T1000 (cell line): ENCODE data around the gene GJC3.
"Not testable (repeated sequence)": the region's sequence is repeated elsewhere in the genome, so short reads cannot be mapped to it uniquely, and the experiment has no call there.

Experiments
- DNase-seq: peaks from one replicate; lab custom pipeline; 2025; ENCODE audit warnings: mixed read lengths; lab: John Stamatoyannopoulos, UW

Gene GJC3, protein sequence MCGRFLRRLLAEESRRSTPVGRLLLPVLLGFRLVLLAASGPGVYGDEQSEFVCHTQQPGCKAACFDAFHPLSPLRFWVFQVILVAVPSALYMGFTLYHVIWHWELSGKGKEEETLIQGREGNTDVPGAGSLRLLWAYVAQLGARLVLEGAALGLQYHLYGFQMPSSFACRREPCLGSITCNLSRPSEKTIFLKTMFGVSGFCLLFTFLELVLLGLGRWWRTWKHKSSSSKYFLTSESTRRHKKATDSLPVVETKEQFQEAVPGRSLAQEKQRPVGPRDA

DNA sequence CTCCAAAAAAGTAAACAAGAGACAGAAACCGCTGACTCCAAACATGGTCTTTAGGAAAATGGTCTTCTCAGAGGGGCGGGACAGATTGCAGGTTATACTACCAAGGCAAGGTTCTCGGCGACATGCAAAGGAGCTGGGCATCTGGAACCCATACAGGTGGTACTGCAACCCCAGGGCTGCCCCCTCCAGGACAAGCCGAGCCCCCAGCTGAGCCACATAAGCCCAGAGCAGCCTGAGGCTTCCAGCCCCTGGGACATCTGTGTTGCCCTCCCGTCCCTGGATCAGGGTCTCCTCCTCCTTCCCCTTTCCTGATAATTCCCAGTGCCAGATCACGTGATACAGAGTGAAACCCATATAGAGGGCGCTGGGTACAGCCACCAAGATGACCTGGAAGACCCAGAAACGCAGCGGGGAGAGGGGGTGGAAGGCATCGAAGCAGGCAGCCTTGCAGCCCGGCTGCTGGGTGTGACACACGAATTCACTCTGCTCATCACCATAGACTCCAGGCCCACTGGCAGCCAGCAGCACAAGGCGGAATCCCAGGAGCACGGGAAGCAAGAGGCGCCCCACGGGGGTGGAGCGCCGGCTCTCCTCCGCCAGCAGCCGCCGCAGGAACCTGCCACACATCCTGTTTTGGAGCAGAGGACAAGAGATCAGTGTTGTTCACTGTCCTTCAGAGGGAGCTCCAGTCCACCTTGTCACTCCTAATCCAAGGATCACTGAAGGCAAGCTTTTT, at the start of gene GJC3:
Gene GJC3, minus strand, starts transcription at position 627 of the 736 bp plus-strand sequence. Its CDS starts 0 bp downstream, at position 627.
- DNase-seq, result no peak

- DNase-seq, result no peak
Observed at GRCh38 chr7:99976626-99977025, 47.2 kb upstream of the GJC3 start.

DNA sequence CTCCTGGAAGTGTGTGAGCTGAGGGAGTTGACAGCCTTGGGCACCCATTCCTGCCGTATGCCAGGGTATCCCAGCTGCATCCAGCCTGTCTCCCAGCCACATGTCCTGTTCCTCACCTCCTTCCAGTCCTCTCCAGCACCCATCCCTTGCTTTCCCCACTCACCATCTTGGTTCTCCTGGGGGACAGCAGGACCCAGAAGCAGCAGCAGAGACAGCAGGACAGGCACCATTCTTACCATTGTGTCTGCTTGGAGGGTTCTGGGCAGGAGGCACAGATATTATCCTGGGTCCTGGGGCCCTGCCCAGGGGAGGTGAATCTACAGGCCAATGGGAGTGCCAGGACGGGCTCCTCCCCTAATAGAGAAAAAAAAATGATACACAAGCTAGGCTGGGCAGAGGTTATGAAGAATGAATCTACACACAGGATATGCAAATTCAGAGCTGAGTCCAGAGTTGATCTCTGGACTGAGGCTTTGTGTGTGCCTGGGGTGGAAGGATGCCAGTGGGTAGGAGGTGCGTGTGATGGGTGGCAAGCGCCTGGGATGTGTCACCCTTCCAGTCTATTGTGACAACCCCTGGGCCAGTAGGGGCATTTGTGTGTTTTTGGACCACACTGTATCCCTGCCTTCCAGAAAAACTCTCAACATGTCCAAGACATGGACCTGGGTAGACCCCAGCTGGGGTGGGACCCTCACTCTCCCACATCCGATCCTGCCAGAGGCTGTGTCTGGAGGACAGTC, 46.5 kb upstream of the GJC3 start, which contains the start of gene AZGP1:
Gene AZGP1, minus strand, starts transcription at position 250 of the 740 bp plus-strand sequence. Its CDS starts 11 bp downstream, at position 239.
- no peak for DNase-seq

- DNase-seq, result no peak
Observed at GRCh38 chr7:99974681-99975080, 45.3 kb upstream of the GJC3 start.

GRCh38 chr7:99973817-99974216, 44.4 kb upstream of the GJC3 start:
- DNase-seq, result not testable (repeated sequence)

DNA sequence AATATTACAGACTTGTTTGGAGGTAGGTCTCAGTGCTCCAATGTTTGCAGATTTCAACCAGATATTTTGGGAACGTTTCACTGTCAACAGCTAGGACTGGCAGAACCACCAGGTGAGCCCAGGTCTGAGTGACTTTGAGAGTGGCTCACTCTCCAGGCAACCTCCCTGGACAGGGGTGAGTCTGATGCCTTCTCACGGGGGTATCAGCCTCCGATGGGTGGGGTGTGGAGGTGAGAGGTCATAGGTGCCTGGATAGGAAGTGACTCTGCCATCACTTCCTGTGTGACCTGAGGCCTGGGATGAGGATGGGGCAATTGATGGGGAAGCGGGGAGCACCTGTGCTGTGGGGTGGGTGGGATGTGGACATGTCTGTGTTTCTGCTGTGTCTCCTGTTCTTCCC, 41.8 kb upstream of the GJC3 start:
- no peak for DNase-seq

DNA sequence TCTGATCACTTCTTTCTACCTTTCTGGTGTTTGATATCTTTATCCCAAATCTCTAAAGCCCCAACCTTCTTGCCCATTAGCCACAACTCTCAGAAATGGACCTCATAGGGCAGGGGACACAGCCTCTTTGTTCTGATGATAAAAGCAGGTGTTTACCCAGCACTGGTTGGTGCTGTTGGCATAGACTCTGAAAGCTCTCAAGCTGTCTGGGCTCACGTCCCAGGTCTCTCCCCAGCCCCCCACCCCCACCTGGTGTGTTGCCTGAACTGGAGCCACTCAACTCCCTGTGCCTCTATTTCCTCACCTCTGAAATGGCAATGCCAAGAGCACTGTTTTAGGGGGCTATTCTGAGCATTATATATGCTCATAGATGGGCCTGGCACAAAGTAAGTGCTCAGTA, 40.4 kb upstream of the GJC3 start:
- not testable (repeated sequence) for DNase-seq

GRCh38 chr7:99969298-99969697, 39.9 kb upstream of the GJC3 start:
- no peak for DNase-seq

- no peak for DNase-seq
Observed at GRCh38 chr7:99958564-99959227, 29.3 kb upstream of the GJC3 start.

- DNase-seq, result no peak
Observed at GRCh38 chr7:99955247-99955646, 25.8 kb upstream of the GJC3 start.

- DNase-seq, result not testable (repeated sequence)
Observed at GRCh38 chr7:99954643-99955042, 25.2 kb upstream of the GJC3 start.

- DNase-seq, result no peak
Observed at GRCh38 chr7:99953649-99954048, 24.2 kb upstream of the GJC3 start.

DNA sequence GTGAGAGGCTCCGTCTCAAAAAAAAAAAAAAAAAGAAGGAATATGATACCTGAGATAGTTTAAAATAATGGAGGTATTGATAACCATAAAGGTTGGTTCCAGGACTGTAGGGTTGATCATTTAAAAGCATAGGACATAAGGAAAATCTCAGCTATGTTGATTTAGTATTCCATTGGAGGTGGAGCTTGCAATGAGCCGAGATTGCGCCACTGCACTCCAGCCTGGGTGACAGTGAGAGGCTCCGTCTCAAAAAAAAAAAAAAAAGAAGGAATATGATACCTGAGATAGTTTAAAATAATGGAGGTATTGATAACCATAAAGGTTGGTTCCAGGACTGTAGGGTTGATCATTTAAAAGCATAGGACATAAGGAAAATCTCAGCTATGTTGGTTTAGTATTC, 23.2 kb upstream of the GJC3 start:
- DNase-seq, result not testable (repeated sequence)

- DNase-seq, result not testable (repeated sequence)
Observed at GRCh38 chr7:99950819-99951218, 21.4 kb upstream of the GJC3 start.

DNA sequence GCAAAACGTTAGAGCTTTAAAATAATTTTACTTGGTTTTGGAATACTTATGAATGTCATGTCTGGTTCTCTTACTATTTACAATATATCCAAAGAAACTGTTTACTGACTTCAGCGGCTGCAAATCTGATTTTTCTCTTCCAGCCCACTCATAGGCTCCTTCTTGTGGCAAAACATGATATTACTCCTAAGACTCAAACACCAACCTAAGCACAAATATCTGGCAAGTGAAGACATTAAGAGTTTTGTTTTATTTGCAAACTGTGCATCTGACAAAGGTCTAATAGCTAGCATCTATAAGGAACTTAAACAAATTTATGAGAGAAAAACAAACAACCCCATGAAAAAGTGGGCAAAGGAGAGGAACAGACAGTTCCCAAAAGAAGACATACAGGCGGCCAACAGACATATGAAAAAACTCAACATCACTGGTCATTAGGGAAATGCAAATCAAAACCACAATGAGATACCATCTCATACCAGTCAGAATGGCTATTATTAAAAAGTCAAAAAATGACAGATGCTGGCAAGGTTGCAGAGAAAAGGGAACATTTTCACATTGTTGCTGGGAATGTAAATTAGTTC, 20.3 kb upstream of the GJC3 start:
- DNase-seq, result no peak

GRCh38 chr7:99947608-99948007, 18.2 kb upstream of the GJC3 start:
- DNase-seq, result no peak

DNA sequence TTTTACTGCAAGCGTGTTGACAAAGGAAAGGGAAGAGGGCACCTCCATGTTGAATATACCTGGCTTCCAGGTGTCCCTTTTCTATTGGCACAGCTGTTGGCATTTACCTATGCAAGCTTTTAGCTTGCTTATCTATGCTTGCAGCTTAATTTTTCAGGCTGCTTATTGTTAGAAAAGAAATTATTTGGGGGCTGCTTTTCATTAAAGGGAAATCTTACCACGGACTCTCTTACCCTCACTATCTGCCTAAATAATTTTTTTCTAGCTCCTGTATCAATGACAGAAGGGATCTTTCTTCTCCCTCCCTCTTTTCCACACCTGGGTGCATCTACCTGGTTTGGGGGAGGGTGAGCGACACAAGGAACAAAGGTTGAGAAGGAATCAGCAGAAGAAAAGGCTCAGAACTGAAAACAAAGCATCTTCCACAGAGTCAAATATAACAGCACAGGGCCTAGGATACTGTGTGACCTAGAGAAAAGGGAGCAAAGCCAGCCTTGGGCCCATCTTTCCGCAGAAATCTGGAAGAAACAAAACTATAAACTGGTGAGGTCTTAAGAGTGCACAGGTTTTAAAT, 15.2 kb upstream of the GJC3 start:
- no peak for DNase-seq

- no peak for DNase-seq
Observed at GRCh38 chr7:99943641-99944496, 14.4 kb upstream of the GJC3 start.

DNA sequence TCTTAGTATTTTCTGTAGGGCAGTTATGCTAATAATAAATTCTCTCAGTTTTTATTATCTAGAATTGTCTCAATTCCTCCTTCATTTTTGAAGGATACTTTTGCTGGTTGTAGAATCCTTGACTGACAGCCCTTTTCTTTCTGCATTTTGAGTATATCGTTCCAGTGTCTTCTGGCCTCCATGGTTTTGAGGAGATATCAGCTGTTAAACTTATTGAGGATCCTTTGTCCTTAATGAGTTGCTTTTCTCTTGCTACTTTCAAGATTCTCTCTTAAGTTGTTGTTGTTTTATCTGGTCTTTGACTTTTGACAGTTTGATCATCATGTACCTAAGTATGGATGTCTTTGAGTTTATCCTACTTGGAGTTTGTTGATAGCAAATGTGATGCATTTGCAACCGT, 8.9 kb upstream of the GJC3 start:
- no peak for DNase-seq

GRCh38 chr7:99935009-99935408, 5.6 kb upstream of the GJC3 start:
- DNase-seq, result not testable (repeated sequence)
